HEK293 (cell line): Measurements from ENCODE around the gene TINCR.
A peak's percentile ranks its signal among the peaks of the same experiment; 100 is the strongest.

Experiments used
- GFI1B ChIP-seq: fragments of 450-650 bp; formaldehyde crosslinking; IDR thresholded peaks from 2 replicates; pipeline ENCODE4 v1.5.1; 2016; ENCODE audit warnings: missing biosample characterization, missing genetic modification characterization
- GLI4 ChIP-seq: fragments of 450-650 bp; formaldehyde crosslinking; IDR thresholded peaks from 2 replicates; pipeline ENCODE4 v1.5.1; 2016; ENCODE audit warnings: missing biosample characterization, missing genetic modification characterization
- GLIS2 ChIP-seq: fragments of 450-650 bp; formaldehyde crosslinking; IDR thresholded peaks from 2 replicates; pipeline ENCODE4 v1.5.1; 2016; ENCODE audit warnings: missing biosample characterization, missing genetic modification characterization
- PATZ1 ChIP-seq: fragments of 450-650 bp; formaldehyde crosslinking; IDR thresholded peaks from 2 replicates; pipeline ENCODE4 v1.5.1; 2016; ENCODE audit warnings: missing biosample characterization, missing genetic modification characterization
- REPIN1 ChIP-seq: fragments of 450-650 bp; formaldehyde crosslinking; IDR thresholded peaks from 2 replicates; pipeline ENCODE4 v1.5.1; 2017; ENCODE audit warnings: missing biosample characterization, missing genetic modification characterization, low read depth
- SALL2 ChIP-seq: fragments of 450-650 bp; formaldehyde crosslinking; IDR thresholded peaks from 2 replicates; pipeline ENCODE4 v1.5.0; 2017; ENCODE audit warnings: missing biosample characterization, mild to moderate bottlenecking, missing genetic modification characterization, borderline replicate concordance
- SP2 ChIP-seq: fragments of 450-650 bp; formaldehyde crosslinking; IDR thresholded peaks from 2 replicates; pipeline ENCODE4 v1.5.1; 2016; ENCODE audit warnings: missing biosample characterization, missing genetic modification characterization
- SP7 ChIP-seq: fragments of 450-650 bp; formaldehyde crosslinking; IDR thresholded peaks from 2 replicates; pipeline ENCODE4 v1.5.1; 2016; ENCODE audit warnings: missing biosample characterization, missing genetic modification characterization
- ZBTB6 ChIP-seq: fragments of 450-650 bp; formaldehyde crosslinking; IDR thresholded peaks from 2 replicates; pipeline ENCODE4 v1.5.1; 2017; ENCODE audit warnings: missing biosample characterization, missing genetic modification characterization
- ZBTB7A ChIP-seq: fragments of 450-650 bp; formaldehyde crosslinking; IDR thresholded peaks from 2 replicates; pipeline ENCODE4 v1.5.1; 2016; ENCODE audit warnings: low read depth, missing biosample characterization, missing genetic modification characterization
- ZEB2 ChIP-seq: fragments of 450-650 bp; formaldehyde crosslinking; IDR thresholded peaks from 2 replicates; pipeline ENCODE4 v1.5.1; 2016; ENCODE audit warnings: missing biosample characterization, missing genetic modification characterization
- ZFHX2 ChIP-seq: fragments of 450-650 bp; formaldehyde crosslinking; conservative IDR thresholded peaks from 2 replicates; pipeline ENCODE4 v1.5.1; 2016; ENCODE audit warnings: missing biosample characterization, missing genetic modification characterization
- ZNF133 ChIP-seq: fragments of 450-650 bp; formaldehyde crosslinking; IDR thresholded peaks from 2 replicates; pipeline ENCODE4 v1.5.1; 2016; ENCODE audit warnings: missing biosample characterization, missing genetic modification characterization
- ZNF16 ChIP-seq: fragments of 450-650 bp; formaldehyde crosslinking; IDR thresholded peaks from 2 replicates; pipeline ENCODE4 v1.5.1; 2016; ENCODE audit warnings: low read depth, missing biosample characterization, missing genetic modification characterization
- ZNF2 ChIP-seq: fragments of 450-650 bp; formaldehyde crosslinking; IDR thresholded peaks from 2 replicates; pipeline ENCODE4 v1.5.1; 2016; ENCODE audit warnings: missing biosample characterization, missing genetic modification characterization
- ZNF214 ChIP-seq: fragments of 450-650 bp; formaldehyde crosslinking; IDR thresholded peaks from 2 replicates; pipeline ENCODE4 v1.5.1; 2017; ENCODE audit warnings: missing biosample characterization, mild to moderate bottlenecking, missing genetic modification characterization, borderline replicate concordance
- ZNF280C ChIP-seq: fragments of 450-650 bp; formaldehyde crosslinking; IDR thresholded peaks from 2 replicates; pipeline ENCODE4 v1.5.1; 2016; ENCODE audit warnings: missing biosample characterization, missing genetic modification characterization
- ZNF292 ChIP-seq: fragments of 450-650 bp; formaldehyde crosslinking; IDR thresholded peaks from 2 replicates; pipeline ENCODE4 v1.5.1; 2016; ENCODE audit warnings: low read depth, missing biosample characterization, missing genetic modification characterization, borderline replicate concordance
- ZNF302 ChIP-seq: fragments of 450-650 bp; formaldehyde crosslinking; IDR thresholded peaks from 2 replicates; pipeline ENCODE4 v1.5.1; 2016; ENCODE audit warnings: missing biosample characterization, missing genetic modification characterization, low read depth
- ZNF335 ChIP-seq: fragments of 450-650 bp; formaldehyde crosslinking; conservative IDR thresholded peaks from 2 replicates; pipeline ENCODE4 v1.5.1; 2016; ENCODE audit warnings: missing biosample characterization, missing genetic modification characterization
- ZNF37A ChIP-seq: fragments of 450-650 bp; IDR thresholded peaks from 2 replicates; pipeline ENCODE4 v1.5.1; 2018; ENCODE audit warnings: missing biosample characterization, missing genetic modification characterization
- ZNF513 ChIP-seq: fragments of 450-650 bp; IDR thresholded peaks from 2 replicates; pipeline ENCODE4 v1.5.1; 2018; ENCODE audit warnings: missing biosample characterization, missing genetic modification characterization
- ZNF529 ChIP-seq: fragments of 450-650 bp; formaldehyde crosslinking; IDR thresholded peaks from 2 replicates; pipeline ENCODE4 v1.5.1; 2017; ENCODE audit warnings: missing genetic modification characterization, missing biosample characterization; ENCODE audit not compliant: insufficient replicate concordance
- ZNF561 ChIP-seq: fragments of 450-650 bp; IDR thresholded peaks from 2 replicates; pipeline ENCODE4 v1.5.1; 2018; ENCODE audit warnings: missing biosample characterization, missing genetic modification characterization, borderline replicate concordance
- ZNF596 ChIP-seq: fragments of 450-650 bp; IDR thresholded peaks from 2 replicates; pipeline ENCODE4 v1.5.0; 2018; ENCODE audit warnings: missing biosample characterization, mild to moderate bottlenecking, missing genetic modification characterization, moderate library complexity
- ZNF600 ChIP-seq: fragments of 450-650 bp; formaldehyde crosslinking; IDR thresholded peaks from 2 replicates; pipeline ENCODE4 v1.5.1; 2016; ENCODE audit warnings: missing biosample characterization, missing genetic modification characterization
- ZNF629 ChIP-seq: fragments of 450-650 bp; formaldehyde crosslinking; IDR thresholded peaks from 2 replicates; pipeline ENCODE4 v1.5.1; 2017; ENCODE audit warnings: missing biosample characterization, missing genetic modification characterization
- ZNF645 ChIP-seq: fragments of 450-650 bp; formaldehyde crosslinking; IDR thresholded peaks from 2 replicates; pipeline ENCODE4; 2016; ENCODE audit warnings: missing biosample characterization, missing genetic modification characterization
- ZNF664 ChIP-seq: fragments of 450-650 bp; formaldehyde crosslinking; IDR thresholded peaks from 2 replicates; pipeline ENCODE4 v1.5.1; 2016; ENCODE audit warnings: missing biosample characterization, missing genetic modification characterization
- ZNF792 ChIP-seq: fragments of 450-650 bp; formaldehyde crosslinking; IDR thresholded peaks from 2 replicates; pipeline ENCODE4 v1.5.1; 2016; ENCODE audit warnings: missing biosample characterization, missing genetic modification characterization
- ZNF830 ChIP-seq: fragments of 450-650 bp; IDR thresholded peaks from 2 replicates; pipeline ENCODE4 v1.5.0; 2018; ENCODE audit warnings: missing biosample characterization, missing genetic modification characterization, low read depth, mild to moderate bottlenecking, moderate library complexity
- ZSCAN4 ChIP-seq: fragments of 450-650 bp; formaldehyde crosslinking; IDR thresholded peaks from 2 replicates; pipeline ENCODE4 v1.5.1; 2017; ENCODE audit warnings: missing biosample characterization, missing genetic modification characterization

Gene TINCR

GRCh38 chr19:5563935-5564612 lies 3.7 kb downstream of the TINCR start (continued):
- TF ChIP-seq ZNF335 (peak; percentile 39), SP2 (tag by site-specific recombination) (0 out of 2 replicates have a peak, but pooled peaks have one; percentile 30), ZSCAN4 (tag by site-specific recombination) (no peak), ZNF645 (no peak), GLIS2 (tag by site-specific recombination) (no peak), ZBTB7A (no peak), GFI1B (no peak), ZNF280C (tag by site-specific recombination) (no peak), SP7 (peak; percentile 14; the same call in 1 of the 2 replicates), PATZ1 (tag by site-specific recombination) (peak; percentile 65), ZNF214 (no peak), ZEB2 (no peak), REPIN1 (no peak), ZNF302 (tag by site-specific recombination) (no peak), ZNF133 (no peak), SALL2 (no peak), ZNF561 (tag by site-specific recombination) (no peak), ZNF2 (tag by site-specific recombination) (no peak), ZNF600 (tag by site-specific recombination) (no peak), ZNF16 (tag by site-specific recombination) (no peak), ZNF529 (tag by site-specific recombination) (no peak), ZBTB6 (tag by site-specific recombination) (no peak), ZNF792 (tag by site-specific recombination) (no peak), ZFHX2 (tag by site-specific recombination) (peak; percentile 47), ZNF292 (tag by site-specific recombination) (no peak), ZNF596 (no peak), ZNF629 (tag by site-specific recombination) (peak; percentile 63; the same call in 1 of the 2 replicates), GLI4 (no peak), ZNF664 (no peak), ZNF37A (no peak), ZNF830 (tag by site-specific recombination) (no peak), ZNF513 (tag by site-specific recombination) (no peak)
